Measurements from ENCODE around the gene TCEANC2.

- TF ChIP-seq, protein P1, sequence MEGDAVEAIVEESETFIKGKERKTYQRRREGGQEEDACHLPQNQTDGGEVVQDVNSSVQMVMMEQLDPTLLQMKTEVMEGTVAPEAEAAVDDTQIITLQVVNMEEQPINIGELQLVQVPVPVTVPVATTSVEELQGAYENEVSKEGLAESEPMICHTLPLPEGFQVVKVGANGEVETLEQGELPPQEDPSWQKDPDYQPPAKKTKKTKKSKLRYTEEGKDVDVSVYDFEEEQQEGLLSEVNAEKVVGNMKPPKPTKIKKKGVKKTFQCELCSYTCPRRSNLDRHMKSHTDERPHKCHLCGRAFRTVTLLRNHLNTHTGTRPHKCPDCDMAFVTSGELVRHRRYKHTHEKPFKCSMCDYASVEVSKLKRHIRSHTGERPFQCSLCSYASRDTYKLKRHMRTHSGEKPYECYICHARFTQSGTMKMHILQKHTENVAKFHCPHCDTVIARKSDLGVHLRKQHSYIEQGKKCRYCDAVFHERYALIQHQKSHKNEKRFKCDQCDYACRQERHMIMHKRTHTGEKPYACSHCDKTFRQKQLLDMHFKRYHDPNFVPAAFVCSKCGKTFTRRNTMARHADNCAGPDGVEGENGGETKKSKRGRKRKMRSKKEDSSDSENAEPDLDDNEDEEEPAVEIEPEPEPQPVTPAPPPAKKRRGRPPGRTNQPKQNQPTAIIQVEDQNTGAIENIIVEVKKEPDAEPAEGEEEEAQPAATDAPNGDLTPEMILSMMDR (conservative IDR thresholded peaks at IDR 0.05), result no peak; the same call in 1 of the 2 replicates
- TF ChIP-seq ZFX (IDR thresholded peaks at IDR 0.05), result no peak
Measured at GRCh38 chr1:54125386-54126070, 72.1 kb downstream of the TCEANC2 start.
